ENCODE measurements around the gene LMNA.

GRCh38 chr1:156160000-156160742, 45.7 kb downstream of the LMNA start:
- no peak for TF ChIP-seq CTCF (IDR thresholded peaks at IDR 0.05 in 8 of 11, conservative IDR thresholded peaks at IDR 0.05 in 3 of 11)
- TF ChIP-seq POLR2AphosphoS5 (IDR thresholded peaks at IDR 0.05) = no peak
- TF ChIP-seq POLR2A (IDR thresholded peaks at IDR 0.05) = no peak

All from spleen (tissue), 7 donors.